Left lung (tissue), 10 donors: ENCODE results near the gene FAXDC2. TPM values are rescaled to one million over a fixed set of nuclear protein-coding genes. Genes with fewer than 3 reads are reported as not detected.
"Not testable (repeated sequence)": the region's sequence is repeated elsewhere in the genome, so short reads cannot be mapped to it uniquely, and the experiment has no call there.

Source experiments
- ATAC-seq: fragments of 200-7000 bp; cut with Tn5 transposase; one replicate; pipeline ENCODE4 v1.9.1; 2020; ENCODE audit warnings: moderate library complexity
- DNase-seq, 4 donors: peaks; one replicate each; pipeline ENCODE4 v3.0.0-alpha.2; 2013 to 2020
- H3K27ac ChIP-seq, 2 donors: fragments of 200-600 bp; sonication (generic) in 1 of 2; one replicate each; pipeline versions ENCODE4 v1.5.0 to v1.8.0; 2020 to 2021
- H3K27me3 ChIP-seq, 2 donors: fragments of 200-600 bp; sonication (generic) in 1 of 2; one replicate each; pipeline versions ENCODE4 v1.5.0 to v1.8.0; 2020 to 2021
- H3K36me3 ChIP-seq, 2 donors: fragments of 200-600 bp; sonication (generic) in 1 of 2; one replicate each; pipeline versions ENCODE4 v1.5.0 to v1.8.0; 2020 to 2021
- H3K4me1 ChIP-seq, 2 donors: fragments of 200-600 bp; one replicate each; pipeline ENCODE4 v1.8.0; 2021
- H3K4me3 ChIP-seq, 2 donors: fragments of 200-600 bp; sonication (generic) in 1 of 2; one replicate each; pipeline versions ENCODE4 v1.5.0 to v1.8.0; 2020 to 2021; ENCODE audit warnings: mild to moderate bottlenecking in 1 of 2
- H3K9me3 ChIP-seq, 2 donors: fragments of 200-600 bp; sonication (generic) in 1 of 2; one replicate each; pipeline versions ENCODE4 v1.5.0 to v1.8.0; 2020 to 2021
- CTCF ChIP-seq, 2 donors: fragments of 200-600 bp; sonication (generic) in 1 of 2; IDR thresholded peaks; one replicate each; pipeline versions ENCODE4 v1.5.0 to v1.8.0; 2021; ENCODE audit warnings: antibody characterized with exemption in 2 of 2
- intact Hi-C, 2 donors: fragments of 100-400 bp; cut with DNase I; formaldehyde crosslinking; loops; one replicate each; pipeline versions ENCODE4 v1.11.2 to v1.14.2; 2022
- polyA plus RNA-seq, 6 donors: library from polyadenylated mRNA; unstranded; fragments of 120-200 nt; gene quantifications; one replicate each; pipeline ENCODE4 v1.2.1, GENCODE V29; 2013; ENCODE audit not compliant: insufficient read length in 6 of 6
- total RNA-seq, 2 donors: library from RNA; stranded (reverse); fragmentation: NEBNext Ultra II Directional; extraction: Animal tissue kit (Norgen Biotek cat#: 25700); gene quantifications; one replicate each; pipeline ENCODE4 v1.2.1, GENCODE V29; 2021
- donor health status: DM: no; HTN: yes; CAD: no.
- donor health status: DM: no; HTN: no; CAD: no.

FAXDC2 gene
- total and polyA plus RNA-seq, 8 donors = 17.9 to 55.3 (median 37.0) TPM

- no peaks in the 10 kb centered on the region for H3K9me3 ChIP-seq
- intact Hi-C loops = no loop called here
- TF ChIP-seq CTCF (IDR thresholded peaks at IDR 0.05) = no peak
- H3K27ac ChIP-seq = peak overlapping the region in 1 of 2 donors; percentile 8
- H3K36me3 ChIP-seq = peaks cover 0 to 7% of the 10 kb centered on the region in 2 donors
- H3K4me3 ChIP-seq = no peak overlapping the region
- DNase-seq (no peak), ATAC-seq (no peak)
- H3K27me3 ChIP-seq = no peaks in the 10 kb centered on the region
- H3K4me1 ChIP-seq = peaks cover 9 to 23% of the 10 kb centered on the region in 2 donors
Observed at GRCh38 chr5:154836225-154836624, 14.2 kb downstream of the FAXDC2 start.

GRCh38 chr5:154835701-154836052, 14.7 kb downstream of the FAXDC2 start:
- DNase-seq, H3K9me3 ChIP-seq, H3K4me3 ChIP-seq, H3K27me3 ChIP-seq, H3K36me3 ChIP-seq, intact Hi-C loops: not testable (repeated sequence)
- Histone ChIP-seq H3K27ac (peak overlapping the region; percentile 38 to 43), H3K4me1 (peaks cover 10 to 23% of the 10 kb centered on the region in 2 donors)
- ATAC-seq = peak; percentile 7

- intact Hi-C loops = no loop called here
- H3K4me3 ChIP-seq = peak overlapping the region in 1 of 2 donors; percentile 4
- peak overlapping the region; percentile 38 to 43 for H3K27ac ChIP-seq
- H3K4me1 ChIP-seq = peaks cover 17 to 23% of the 10 kb centered on the region in 2 donors
- DNase-seq (no peak), ATAC-seq (no peak)
- peaks cover 0 to 7% of the 10 kb centered on the region in 2 donors for H3K36me3 ChIP-seq
- TF ChIP-seq CTCF (IDR thresholded peaks at IDR 0.05) = no peak
- H3K27me3 ChIP-seq = no peaks in the 10 kb centered on the region
- no peaks in the 10 kb centered on the region for H3K9me3 ChIP-seq
Observed at GRCh38 chr5:154834053-154834452, 16.4 kb downstream of the FAXDC2 start.

GRCh38 chr5:154832804-154833203, 17.6 kb downstream of the FAXDC2 start:
- H3K4me1 ChIP-seq = peaks cover 17 to 23% of the 10 kb centered on the region in 2 donors
- H3K4me3 ChIP-seq, H3K27ac ChIP-seq, H3K27me3 ChIP-seq, DNase-seq, ATAC-seq, intact Hi-C loops, H3K9me3 ChIP-seq, H3K36me3 ChIP-seq: not testable (repeated sequence)

- no peaks in the 10 kb centered on the region for H3K9me3 ChIP-seq
- H3K27me3 ChIP-seq = no peaks in the 10 kb centered on the region
- no peak for TF ChIP-seq CTCF (IDR thresholded peaks at IDR 0.05)
- no peak overlapping the region for H3K4me3 ChIP-seq
- ATAC-seq (no peak), DNase-seq (no peak)
- H3K4me1 ChIP-seq = peaks cover 17 to 21% of the 10 kb centered on the region in 2 donors
- no peak overlapping the region for H3K27ac ChIP-seq
- intact Hi-C loops = no loop called here
- H3K36me3 ChIP-seq = peaks cover 0 to 7% of the 10 kb centered on the region in 2 donors
Observed at GRCh38 chr5:154831451-154831850, 19.0 kb downstream of the FAXDC2 start.

GRCh38 chr5:154830596-154830995, 19.8 kb downstream of the FAXDC2 start:
- Histone ChIP-seq H3K4me1 (peaks cover 17 to 19% of the 10 kb centered on the region in 2 donors), H3K27ac (peak overlapping the region in 1 of 2 donors; percentile 13), H3K27me3 (no peaks in the 10 kb centered on the region), H3K9me3 (no peaks in the 10 kb centered on the region), H3K36me3 (peaks cover 0 to 7% of the 10 kb centered on the region in 2 donors), H3K4me3 (no peak overlapping the region)
- no peak for TF ChIP-seq CTCF (IDR thresholded peaks at IDR 0.05)
- intact Hi-C loops = no loop called here
- no peak for DNase-seq
- no peak for ATAC-seq
